ENCODE data around the gene ATG13. TPM values are rescaled to one million over a fixed set of nuclear protein-coding genes. Genes with fewer than 3 reads are reported as not detected.
"Not testable (repeated sequence)": the region's sequence is repeated elsewhere in the genome, so short reads cannot be mapped to it uniquely, and the experiment has no call there.

ATG13 gene
- total and polyA plus RNA-seq, 9 donors, result 37.2 to 119 (median 54.5) TPM

GRCh38 chr11:46668480-46669085 is 51.2 kb downstream of the ATG13 start:
- DNase-seq, result no peak
- WGBS, 3 donors, result 90 to 93% (median 92%) methylated on average over 12 of the region's 12 CpGs
- no peak overlapping the region for H3K27ac ChIP-seq
- no peaks in the 10 kb centered on the region for H3K9me3 ChIP-seq
- no peaks in the 10 kb centered on the region for H3K36me3 ChIP-seq
- intact Hi-C loops (cut with DNase I), result no loop called here
- no peaks in the 10 kb centered on the region for H3K27me3 ChIP-seq
- no peak overlapping the region for H3K4me3 ChIP-seq
- peaks cover 3% of the 10 kb centered on the region for H3K4me1 ChIP-seq (ENCODE audit: insufficient read depth)
- no peak for TF ChIP-seq POLR2A (IDR thresholded peaks at IDR 0.05)
- no peak for TF ChIP-seq EP300 (IDR thresholded peaks at IDR 0.05)
- TF ChIP-seq CTCF (IDR thresholded peaks at IDR 0.05), result no peak

GRCh38 chr11:46669711-46670139 is 52.4 kb downstream of the ATG13 start:
- Histone ChIP-seq H3K27ac (no peak overlapping the region), H3K36me3 (no peaks in the 10 kb centered on the region), H3K4me3 (no peak overlapping the region), H3K27me3 (no peaks in the 10 kb centered on the region), H3K9me3 (no peaks in the 10 kb centered on the region), H3K4me1 (ENCODE audit: insufficient read depth) (peaks cover 10% of the 10 kb centered on the region)
- 81 to 85% (median 85%) methylated on average over 3 of the region's 3 CpGs for WGBS, 3 donors
- intact Hi-C loops (cut with DNase I), result no loop called here
- no peak for DNase-seq
- TF ChIP-seq EP300 (IDR thresholded peaks at IDR 0.05), result no peak
- no peak for TF ChIP-seq POLR2A (IDR thresholded peaks at IDR 0.05)
- no peak for TF ChIP-seq CTCF (IDR thresholded peaks at IDR 0.05)

- H3K36me3 ChIP-seq; H3K27me3 ChIP-seq; H3K9me3 ChIP-seq; H3K4me3 ChIP-seq; DNase-seq; intact Hi-C loops (cut with DNase I); H3K27ac ChIP-seq: not testable (repeated sequence)
- 89 to 96% (median 91%) methylated on average over 3 of the region's 3 CpGs for WGBS, 3 donors
- peaks cover 18% of the 10 kb centered on the region for H3K4me1 ChIP-seq (ENCODE audit: insufficient read depth)
Measured at GRCh38 chr11:46670521-46670920, 53.2 kb downstream of the ATG13 start.

GRCh38 chr11:46671958-46672315 is 54.6 kb downstream of the ATG13 start:
- Histone ChIP-seq H3K27ac (no peak overlapping the region), H3K36me3 (no peaks in the 10 kb centered on the region), H3K9me3 (no peaks in the 10 kb centered on the region), H3K4me3 (no peak overlapping the region), H3K4me1 (ENCODE audit: insufficient read depth) (peaks cover 24% of the 10 kb centered on the region), H3K27me3 (no peaks in the 10 kb centered on the region)
- 86 to 94% (median 90%) methylated on average over 10 of the region's 10 CpGs for WGBS, 3 donors
- DNase-seq, result no peak
- TF ChIP-seq CTCF (IDR thresholded peaks at IDR 0.05), result no peak
- TF ChIP-seq POLR2A (IDR thresholded peaks at IDR 0.05), result no peak
- intact Hi-C loops (cut with DNase I), result no loop called here

GRCh38 chr11:46672381-46672839 is 55.1 kb downstream of the ATG13 start:
- Histone ChIP-seq H3K9me3 (no peaks in the 10 kb centered on the region), H3K27ac (no peak overlapping the region), H3K36me3 (no peaks in the 10 kb centered on the region), H3K4me1 (ENCODE audit: insufficient read depth) (peaks cover 24% of the 10 kb centered on the region), H3K4me3 (no peak overlapping the region), H3K27me3 (no peaks in the 10 kb centered on the region)
- TF ChIP-seq POLR2A (IDR thresholded peaks at IDR 0.05) (no peak), EP300 (IDR thresholded peaks at IDR 0.05) (no peak), CTCF (IDR thresholded peaks at IDR 0.05) (no peak)
- WGBS, 3 donors, result 78 to 82% (median 79%) methylated on average over 7 of the region's 7 CpGs
- no peak for DNase-seq
- intact Hi-C loops (cut with DNase I), result no loop called here

Data from ovary (tissue), 9 donors.